Measurements from ENCODE around the gene GPC6.

GRCh38 chr13:93745884-93746283, 519.3 kb downstream of the GPC6 start:
- TF ChIP-seq CTCF (IDR thresholded peaks at IDR 0.05; ENCODE audit: low read length) (no peak), EZH2 (IDR thresholded peaks at IDR 0.05; ENCODE audit: borderline replicate concordance, low read length) (no peak)

Data from OCI-LY1 (cell line).